Inflammatory macrophage treated with lipopolysaccharide for 4 hours (primary cell): ENCODE measurements around the gene RAB8A.

Experiments used
- DNase-seq: peaks from one replicate; pipeline ENCODE4 v3.0.0-alpha.2; 2020

Gene RAB8A

DNA sequence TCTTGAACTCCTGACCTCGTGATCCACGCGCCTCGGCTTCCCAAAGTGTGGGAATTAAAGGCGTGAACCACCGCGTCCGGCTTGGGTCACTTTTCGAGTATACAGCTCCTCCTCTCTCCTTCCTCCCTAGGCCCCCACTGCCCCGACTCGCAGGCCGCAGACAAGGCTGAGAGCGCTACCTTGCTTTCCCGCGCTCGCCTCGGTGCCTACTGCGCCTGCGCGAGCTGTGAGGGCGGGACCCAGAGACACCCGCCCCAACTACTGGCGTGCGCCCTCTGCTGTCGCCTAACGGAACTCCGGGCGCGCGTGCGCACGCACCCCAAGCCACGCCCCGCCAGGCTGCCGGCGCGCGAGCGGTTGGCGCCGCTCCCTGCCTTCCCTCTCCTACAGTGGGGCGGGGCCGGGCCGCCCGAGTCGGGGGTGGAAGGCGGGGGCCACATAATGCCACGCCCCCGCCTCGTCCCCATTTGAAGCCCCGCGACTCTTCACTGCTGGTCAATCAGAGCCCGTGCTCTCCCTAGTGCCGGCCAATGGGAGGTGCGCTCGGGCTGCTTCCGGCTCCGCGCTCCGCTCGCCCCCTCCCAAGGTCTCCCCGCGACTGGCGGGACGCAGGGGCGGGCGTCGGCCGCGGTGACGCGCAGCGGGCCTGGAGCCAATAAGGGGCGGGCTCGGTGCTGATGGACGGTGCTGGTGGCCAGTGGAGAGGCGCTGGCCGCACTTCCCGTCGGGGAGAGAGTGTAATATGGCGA, at the start of gene RAB8A:
RAB8A (plus strand) TSS at position 730 of the 749 bp plus-strand sequence; CDS start at position 743, 13 bp downstream.
- peak; percentile 99 for DNase-seq

DNA sequence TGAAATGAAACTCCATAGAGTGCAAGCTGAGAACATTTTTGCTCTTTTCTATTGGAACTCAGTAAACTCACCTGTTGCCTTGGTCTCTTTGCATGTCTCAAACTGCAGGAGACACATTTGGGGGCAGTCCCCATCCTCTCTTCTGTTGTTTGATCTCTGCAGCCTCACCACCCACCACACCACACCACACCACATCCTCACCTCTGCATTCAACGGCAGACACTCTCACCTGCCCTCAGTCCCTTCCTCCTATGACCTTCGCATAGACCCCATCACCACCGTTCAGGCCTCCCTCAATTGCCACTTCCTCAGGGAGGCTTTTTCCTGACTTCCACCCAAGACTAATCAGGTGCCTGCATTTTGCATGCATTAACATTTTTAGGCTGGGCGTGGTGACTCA, 49.7 kb upstream of the RAB8A start:
- DNase-seq, result no peak

DNA sequence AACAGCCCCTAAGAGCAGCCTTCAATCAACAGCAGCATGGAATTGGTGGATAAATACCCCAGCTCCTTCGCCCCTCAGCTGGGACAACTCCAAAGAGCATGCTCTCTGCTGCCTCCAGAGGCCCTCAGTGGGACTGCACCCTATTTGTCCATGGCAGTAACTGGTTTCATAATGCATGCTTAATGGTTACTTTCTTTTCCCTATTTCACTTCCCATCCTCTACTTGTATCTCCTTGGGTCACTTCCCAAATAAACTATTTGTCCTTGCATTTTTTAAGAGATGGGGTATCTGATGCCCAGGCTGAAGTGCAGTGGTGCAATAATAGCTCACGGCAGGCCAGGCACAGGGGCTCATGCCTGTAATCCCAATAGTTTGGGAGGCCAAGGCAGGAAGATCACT, 48.9 kb upstream of the RAB8A start:
- peak; percentile 87 for DNase-seq

DNA sequence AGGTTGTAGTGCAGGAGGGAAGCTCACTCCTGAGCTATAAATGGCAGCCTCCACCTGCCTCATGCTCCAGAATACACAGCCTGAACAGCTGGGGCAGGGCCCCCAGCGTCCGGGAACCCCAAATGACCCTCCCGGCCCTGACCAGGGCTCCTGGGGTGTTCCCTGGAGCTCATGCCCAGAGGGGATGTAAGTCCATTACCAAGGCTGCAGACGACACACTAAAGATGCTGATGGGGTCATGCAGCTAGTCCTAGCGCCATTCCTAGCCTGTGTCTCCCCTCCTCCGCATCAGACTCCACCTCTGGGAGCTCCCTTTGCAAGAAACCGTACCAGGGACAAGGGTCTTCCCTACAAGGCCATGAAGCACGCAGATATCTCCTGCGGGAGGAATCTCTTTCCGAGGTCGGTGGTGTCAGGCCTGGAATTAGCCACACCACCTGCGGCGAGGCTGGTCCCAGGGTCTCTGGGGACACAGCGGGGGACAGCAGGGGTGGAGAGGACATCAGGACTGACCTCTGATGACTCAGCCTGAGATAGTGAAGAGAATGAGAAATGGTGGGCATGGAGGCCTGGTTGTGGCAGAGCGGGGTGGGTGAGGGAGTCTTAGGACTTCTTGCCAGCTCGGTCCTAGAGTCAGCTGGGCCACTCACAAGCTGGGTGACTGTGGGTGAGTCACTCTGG, 47.3 kb upstream of the RAB8A start:
- no peak for DNase-seq

DNA sequence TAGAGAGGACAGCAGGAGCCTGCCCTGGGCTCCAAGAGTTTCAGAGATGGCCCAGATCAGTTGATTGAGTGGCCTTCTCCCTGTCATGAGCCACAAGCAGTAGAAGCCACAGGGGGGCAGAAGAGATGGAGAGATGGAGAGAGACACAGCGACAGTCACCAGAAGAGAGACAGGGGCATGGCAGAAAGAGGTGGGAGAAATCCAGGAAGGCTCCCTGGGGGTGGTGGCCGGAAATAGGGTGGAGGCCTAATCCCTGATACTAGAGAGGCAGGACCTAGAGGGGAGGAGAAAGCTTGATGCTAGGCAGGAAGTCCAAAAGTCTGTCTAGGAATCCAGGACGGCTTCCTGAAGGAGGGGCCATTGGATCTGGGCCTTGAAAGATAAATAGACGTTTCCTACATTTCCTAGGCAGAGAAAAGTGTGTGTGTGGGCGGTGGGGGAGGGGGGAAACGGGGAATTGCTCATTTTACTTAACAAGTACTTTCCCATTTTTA, 45.0 kb upstream of the RAB8A start:
- peak; percentile 65 for DNase-seq

DNA sequence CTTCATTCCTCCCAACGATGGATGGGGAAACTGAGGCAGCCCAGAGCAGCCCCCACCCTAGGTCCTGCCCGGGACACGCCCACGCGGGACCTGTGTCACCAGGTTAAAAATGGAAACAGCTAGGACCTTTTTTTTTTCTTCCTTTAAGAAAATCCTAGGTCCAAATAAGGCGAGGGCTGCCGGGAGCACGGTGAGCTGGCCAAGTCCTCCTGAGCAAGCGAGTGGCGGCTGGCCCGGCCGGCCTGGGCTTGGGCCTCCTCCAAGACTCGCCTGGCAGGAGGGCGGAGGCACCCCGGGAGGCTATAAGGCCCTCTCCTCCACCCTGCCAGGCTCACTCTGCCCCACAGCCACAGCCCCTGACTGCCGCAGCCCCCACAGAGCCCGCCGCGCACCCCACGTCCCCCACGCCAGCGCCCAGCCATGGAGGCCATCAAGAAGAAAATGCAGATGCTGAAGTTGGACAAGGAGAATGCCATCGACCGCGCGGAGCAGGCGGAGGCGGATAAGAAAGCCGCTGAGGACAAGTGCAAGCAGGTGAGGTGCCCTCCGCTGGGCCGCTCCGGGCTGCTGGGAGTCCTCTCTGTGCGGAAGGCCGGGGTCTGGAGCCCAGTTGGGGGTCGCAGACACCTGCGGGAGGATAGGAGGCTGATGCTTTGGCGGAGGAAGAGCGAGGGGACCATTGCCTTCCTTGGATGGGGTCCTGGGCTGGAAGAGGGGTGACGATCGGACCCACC, 44.3 kb upstream of the RAB8A start:
- DNase-seq, result no peak

DNA sequence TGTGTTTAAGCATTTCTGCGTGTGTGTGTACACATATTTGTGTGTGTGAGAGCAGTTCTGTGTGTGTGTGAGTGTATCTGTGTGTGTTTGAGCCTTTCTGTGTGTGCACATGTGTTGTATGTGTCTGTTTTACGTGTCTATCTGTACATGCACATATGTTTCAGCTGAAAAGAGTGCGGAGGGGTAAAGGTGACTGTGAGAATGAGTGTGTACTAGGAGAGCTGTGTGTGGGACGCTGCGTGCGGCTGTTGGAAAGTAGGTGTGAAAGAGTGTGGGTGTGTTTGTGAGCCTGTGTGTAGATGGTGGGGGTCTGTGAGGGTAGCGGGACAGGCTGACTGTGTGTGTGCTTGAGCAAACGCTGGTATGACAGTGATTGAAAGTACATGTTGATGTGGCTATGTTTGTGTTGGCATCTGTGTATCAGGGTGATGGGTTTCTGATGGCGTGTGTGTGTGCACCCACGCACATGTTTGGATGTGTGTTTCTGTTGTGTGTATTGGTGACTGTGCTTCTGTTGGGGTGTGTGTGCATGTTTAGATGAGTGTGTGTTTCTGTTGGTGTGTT, 42.9 kb upstream of the RAB8A start:
- DNase-seq, result no peak

DNA sequence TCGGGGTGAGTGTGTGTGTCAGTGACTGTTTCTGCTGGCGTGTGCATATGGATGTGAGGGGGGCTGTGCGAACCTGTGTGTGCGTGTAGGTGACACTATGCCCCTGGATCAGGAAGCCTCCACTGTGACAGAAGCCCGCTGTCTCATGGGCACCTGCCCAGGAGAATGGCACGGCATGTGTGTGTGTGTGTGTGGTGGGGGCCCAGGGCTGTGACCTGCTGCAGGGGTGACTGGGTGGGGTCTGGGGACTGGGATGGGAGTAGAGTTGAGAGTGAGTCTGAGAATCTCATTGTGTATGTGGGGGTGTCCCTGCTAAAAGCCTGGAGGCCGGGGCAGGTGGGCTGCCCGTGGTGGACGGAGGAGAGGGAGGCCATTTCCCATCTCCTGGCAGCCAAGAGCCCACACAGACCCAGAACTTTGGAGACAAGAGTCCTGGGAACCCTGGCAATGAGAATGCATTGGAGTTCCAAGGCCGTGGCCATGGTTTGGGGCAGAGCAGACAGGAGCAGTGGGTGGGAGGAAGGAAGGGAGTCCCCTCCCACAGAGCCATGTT, 41.8 kb upstream of the RAB8A start:
- DNase-seq, result no peak

DNA sequence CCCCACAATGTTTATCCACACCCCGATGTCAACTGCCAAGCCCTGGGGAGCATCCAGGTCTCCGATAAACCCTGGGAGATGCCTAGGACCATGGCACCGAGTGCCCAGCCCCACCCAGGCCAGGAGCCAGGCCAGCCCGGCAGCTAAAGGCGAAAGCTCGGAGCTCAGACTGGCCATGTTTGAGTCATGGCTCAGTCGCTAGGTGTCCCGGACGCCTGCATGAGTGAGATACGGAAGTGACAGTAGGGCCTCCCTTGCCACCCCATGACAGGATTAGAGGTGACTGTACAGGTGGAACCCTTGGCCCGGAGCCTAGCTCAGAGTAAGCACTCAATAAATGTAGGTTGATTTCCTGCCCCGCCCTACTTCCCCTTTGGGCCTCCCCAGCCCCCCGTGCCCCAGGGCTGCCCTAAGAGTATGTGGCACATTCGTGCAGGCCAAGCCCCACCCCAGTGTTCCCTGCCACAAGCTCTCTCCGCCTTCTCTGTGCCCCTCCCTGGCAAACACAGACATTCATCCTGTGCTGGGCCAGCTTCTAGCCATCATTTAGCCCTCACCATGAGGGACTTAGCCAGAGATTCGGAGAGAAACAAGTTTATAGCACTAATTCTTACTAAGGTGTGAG, 41.2 kb upstream of the RAB8A start:
- DNase-seq, result peak; percentile 70

DNA sequence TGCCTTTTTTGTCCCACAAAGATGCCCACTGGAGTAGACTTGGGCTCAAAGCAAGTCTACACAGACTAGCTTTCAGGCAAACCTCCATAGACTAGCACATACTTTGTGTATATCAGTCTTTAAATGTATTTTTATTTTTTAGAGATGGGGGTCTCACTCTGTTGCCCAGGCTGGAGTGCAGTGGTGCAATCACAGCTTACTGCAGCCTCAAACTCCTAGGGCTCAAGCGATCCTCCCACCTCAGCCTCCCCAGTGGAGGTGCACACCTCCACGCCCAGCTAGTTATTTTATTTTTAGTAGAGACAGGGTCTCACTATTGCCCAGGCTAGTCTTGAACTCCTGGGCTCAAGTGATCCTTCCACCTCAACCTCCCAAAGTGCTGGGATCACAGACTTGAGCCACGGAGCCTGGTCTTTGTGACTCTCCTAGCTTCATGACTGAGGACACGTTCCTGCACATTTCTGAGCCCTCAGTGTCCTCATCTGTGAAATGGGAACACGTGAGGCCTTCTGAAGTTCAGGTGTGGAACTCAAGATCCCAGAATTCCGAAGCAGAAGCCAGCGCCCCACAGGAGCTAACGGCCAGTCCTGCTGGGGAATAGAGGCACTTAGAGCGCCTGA, 40.5 kb upstream of the RAB8A start:
- no peak for DNase-seq

DNA sequence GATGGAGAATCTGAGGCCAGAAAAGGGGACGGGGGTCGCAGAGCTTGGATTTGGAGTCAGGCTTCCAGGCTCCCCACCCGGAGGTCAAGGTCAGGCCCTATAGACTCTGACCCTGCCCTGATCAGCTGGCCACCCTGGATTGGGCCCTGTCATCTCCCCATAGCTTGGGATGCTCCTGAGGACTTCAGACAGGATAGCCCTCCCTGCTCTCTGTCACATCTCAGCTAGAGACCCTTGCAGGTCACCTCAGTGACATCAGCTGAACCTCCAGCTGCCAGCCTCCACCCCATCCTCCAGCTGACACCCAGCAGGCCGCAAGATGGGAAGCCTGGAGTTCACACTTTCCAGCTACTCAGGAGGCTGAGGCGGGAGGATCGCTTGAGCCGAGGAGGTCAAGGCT, 38.2 kb upstream of the RAB8A start:
- no peak for DNase-seq

DNA sequence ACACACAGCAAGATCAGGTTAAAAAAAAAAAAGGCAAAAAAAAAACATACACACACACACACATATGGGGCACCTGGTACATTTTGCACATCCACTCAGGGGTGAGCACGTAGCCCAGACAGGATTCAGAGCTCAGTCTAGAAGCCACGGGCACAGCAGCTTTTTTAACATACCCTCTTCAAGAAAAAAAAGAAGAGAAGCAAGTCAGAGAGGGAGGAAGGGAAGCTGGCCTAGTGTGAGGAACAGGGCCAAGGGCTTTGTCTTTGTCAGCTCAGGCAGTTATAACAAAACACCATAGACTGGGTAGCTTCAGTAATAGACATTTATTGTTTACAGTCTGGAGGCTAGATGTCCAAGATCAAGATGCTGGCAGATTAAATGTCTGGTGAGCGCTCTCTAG, 37.7 kb upstream of the RAB8A start:
- DNase-seq, result no peak

DNA sequence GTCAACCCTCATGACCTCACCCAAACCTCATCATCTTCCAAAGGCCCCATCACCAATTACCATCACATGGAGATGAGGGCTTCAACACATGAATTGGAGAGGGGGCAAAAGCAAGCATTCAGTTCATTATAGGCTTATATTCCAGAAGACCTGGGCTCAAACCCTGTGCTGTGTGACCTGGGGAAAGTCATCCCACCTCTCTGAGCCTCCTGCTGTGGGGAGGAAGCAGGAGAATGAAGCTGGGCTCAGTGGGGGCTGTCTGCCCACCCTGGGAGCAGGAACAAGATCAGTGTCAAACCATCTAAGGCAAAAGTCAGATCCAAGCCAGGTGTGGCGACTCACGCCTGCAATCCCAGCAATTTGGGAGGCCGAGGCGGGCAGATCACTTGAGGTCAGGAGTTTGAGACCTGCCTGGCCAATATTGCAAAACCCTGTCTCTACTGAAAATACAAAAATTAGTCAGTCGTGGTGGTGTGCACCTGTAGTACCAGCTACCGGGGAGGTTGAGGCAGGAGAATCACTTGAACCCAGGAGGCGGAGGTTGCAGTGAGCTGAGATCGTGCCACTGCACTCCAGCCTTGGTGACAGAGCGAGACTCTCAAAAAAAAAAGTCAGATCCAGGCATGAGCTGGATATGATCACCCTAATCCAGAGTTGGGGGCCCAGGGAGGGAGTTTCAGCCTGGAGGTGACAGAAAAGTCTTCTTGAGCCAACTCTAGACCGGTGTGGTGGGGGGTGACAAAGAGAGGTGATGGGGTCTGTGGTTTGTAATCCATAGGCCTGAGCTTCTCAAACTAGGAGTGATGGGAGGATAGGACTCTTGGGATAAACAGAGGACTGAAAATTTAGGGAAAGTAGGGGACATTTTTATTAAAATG, 37.0 kb upstream of the RAB8A start:
- no peak for DNase-seq

DNA sequence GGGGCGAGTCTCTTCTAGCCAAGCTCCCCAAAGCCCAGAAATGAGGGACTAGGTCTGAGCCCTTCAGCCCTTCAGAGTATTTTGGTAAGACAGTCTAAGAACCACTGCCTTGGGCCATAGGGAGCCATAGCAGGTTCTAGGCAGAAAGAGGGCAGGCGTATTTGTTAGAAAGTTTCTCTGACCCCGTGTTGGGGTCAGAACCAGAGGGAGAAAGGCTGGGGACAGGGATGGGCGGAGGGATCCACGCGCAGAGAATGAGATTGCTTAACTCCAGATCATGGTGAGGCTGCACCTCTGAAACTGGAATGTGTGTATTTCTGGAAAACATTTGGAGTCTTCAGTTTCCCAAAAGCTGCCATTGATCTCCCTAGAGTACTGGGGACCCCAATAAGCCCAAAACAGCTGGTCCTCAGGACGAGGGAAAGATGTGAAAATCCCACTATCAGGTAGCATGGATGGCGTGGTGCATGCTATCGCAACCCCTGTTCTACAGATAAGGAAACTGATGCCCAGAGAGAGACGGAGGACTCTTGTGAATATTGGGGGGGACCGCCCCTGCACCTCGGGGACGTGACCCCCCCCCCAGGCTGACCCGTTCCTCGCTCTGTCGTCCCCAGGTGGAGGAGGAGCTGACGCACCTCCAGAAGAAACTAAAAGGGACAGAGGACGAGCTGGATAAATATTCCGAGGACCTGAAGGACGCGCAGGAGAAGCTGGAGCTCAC, 36.1 kb upstream of the RAB8A start:
- DNase-seq, result no peak

DNA sequence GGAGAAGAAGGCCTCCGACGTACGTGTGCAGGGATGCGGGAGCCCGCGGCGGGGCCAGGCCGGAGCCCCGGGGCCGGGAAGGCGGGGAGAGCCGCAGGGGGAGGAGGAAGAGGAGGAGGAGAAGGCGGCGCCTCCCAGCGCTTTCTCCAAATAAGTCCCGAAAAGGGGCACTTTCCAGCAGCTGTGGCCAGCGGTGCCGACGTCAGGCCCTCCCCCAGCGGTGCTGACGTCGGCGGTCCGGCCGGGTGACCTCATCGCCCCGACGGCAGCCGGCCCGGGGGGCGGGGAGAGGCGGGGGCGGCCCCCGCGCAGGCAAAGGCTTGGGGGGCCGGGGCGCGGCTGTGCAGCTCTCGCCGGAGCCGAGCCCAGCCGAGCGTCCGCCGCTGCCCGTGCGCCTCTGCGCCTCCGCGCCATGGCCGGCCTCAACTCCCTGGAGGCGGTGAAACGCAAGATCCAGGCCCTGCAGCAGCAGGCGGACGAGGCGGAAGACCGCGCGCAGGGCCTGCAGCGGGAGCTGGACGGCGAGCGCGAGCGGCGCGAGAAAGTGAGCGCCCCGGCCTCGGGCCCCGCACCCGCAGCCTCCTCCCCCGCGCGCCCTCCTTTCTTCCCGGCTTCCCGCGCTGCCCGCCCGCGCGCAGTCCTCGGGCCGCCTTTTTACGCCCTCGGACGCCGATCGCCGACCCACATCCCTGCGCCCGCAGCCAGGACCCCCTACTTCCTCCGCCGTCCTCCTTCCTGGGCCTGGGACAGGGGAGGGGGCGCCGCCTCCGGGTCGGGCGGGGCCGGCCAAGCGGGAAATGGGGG, 35.3 kb upstream of the RAB8A start, which contains the start of gene TPM4:
TPM4 (plus strand) TSS at position 342 of the 804 bp plus-strand sequence; CDS start at position 413, 71 bp downstream.
- DNase-seq, result peak; percentile 94

DNA sequence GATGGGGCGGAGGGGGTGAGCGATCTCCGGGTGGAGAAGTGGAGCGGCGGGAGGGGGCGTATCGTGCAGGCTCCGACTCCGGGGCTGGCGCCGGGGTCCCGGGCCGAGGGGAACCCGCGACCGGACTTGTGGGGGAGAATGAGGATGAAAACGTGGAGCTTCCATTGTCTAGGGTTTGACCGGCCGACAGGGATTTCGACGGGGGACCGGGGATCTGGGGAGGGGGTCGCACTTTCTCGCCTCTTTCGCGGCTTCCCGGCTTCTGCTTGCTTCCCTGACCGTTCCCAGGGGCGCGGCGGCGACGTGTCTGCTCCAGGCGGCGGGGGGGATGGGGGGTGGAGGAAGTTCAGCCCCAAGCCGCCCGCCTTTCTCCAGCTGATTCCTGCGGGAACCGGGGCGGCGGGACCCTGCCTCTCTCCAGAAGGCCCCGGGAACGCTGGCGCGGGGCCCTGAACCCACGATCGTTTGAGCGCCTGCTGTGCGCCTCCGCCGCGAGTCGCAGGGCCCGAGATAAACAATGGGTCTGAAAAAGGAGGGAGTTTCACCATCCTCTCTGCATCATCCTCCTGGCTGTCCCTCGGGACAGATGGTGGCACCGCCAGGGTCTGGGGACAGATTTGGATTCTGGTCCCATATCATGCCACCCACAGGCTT, 34.6 kb upstream of the RAB8A start:
- peak; percentile 40 for DNase-seq

DNA sequence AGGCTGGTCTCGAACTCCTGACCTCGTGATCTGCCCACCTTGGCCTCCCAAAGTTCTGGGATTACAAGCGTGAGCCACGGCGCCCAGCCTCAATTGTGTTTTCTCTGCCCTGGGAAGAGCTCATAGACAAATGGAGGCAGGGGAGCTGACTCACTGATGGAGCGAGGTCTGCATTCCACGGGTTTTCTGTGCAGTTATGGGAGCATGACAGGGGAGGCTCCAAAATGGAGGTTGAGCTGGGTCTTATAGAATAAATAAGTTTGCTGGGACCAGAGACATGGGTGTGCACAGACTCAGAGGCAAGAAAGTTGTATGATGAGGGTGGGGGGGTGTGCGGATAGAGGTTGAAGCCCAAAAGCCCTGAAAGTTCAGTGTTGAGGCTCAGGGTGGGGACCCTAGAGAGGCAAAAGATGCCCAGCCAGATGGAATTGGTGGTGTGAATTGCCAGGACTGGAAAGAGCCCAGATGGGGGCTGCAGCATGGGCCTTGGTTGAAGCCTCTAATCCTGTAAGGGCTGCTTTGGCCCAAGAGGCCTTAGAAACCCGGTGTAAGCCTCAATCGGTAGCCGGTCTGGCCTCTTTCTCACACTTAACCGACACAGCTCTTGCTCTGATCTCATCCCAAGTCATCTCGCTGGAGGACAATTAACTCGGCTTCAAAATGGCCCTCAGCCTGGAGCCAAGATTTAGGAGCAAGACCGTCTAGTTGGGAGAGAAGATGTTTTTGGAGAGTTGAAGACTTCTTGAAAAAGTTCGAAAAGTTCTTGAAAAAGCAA, 33.5 kb upstream of the RAB8A start:
- peak; percentile 31 for DNase-seq
